Measurements from ENCODE around the gene CASZ1.

- no peak for TF ChIP-seq POLR2A (IDR thresholded peaks at IDR 0.05)
- TF ChIP-seq, protein P1, sequence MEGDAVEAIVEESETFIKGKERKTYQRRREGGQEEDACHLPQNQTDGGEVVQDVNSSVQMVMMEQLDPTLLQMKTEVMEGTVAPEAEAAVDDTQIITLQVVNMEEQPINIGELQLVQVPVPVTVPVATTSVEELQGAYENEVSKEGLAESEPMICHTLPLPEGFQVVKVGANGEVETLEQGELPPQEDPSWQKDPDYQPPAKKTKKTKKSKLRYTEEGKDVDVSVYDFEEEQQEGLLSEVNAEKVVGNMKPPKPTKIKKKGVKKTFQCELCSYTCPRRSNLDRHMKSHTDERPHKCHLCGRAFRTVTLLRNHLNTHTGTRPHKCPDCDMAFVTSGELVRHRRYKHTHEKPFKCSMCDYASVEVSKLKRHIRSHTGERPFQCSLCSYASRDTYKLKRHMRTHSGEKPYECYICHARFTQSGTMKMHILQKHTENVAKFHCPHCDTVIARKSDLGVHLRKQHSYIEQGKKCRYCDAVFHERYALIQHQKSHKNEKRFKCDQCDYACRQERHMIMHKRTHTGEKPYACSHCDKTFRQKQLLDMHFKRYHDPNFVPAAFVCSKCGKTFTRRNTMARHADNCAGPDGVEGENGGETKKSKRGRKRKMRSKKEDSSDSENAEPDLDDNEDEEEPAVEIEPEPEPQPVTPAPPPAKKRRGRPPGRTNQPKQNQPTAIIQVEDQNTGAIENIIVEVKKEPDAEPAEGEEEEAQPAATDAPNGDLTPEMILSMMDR (IDR thresholded peaks at IDR 0.05), result no peak
Measured at GRCh38 chr1:10598389-10598702, 198.1 kb downstream of the CASZ1 start.
